Activated naive CD8-positive, alpha-beta T cell treated with anti-CD3 and anti-CD28 coated beads, Interleukin-2, amount 10 ng/mL, durations not matched to agents 7 days and 5 days (primary cell): ENCODE data around the gene ZCWPW1. TPM values are rescaled to one million over a fixed set of nuclear protein-coding genes. Genes with fewer than 3 reads are reported as not detected.
"Not testable (repeated sequence)": the region's sequence is repeated elsewhere in the genome, so short reads cannot be mapped to it uniquely, and the experiment has no call there.

Source experiments
- ATAC-seq: fragments of 150-1000 bp; cut with Tn5 transposase; one replicate; pipeline ENCODE4 v1.10.0; 2021; ENCODE audit warnings: low read depth, moderate library complexity
- POLR2A ChIA-PET: fragments of 350-600 bp; sonication (Branson Sonifier 250); formaldehyde crosslinking; loops from one replicate; lab custom pipeline; 2021; ENCODE audit warnings: antibody characterized with exemption; lab: Charles Lee
- DNase-seq: peaks from one replicate; pipeline ENCODE4 v3.0.0; 2021
- H3K27ac Mint-ChIP-seq: one replicate; pipeline ENCODE4 v1.8.0; 2022; ENCODE audit warnings: mild to moderate bottlenecking, mixed read lengths
- H3K27me3 Mint-ChIP-seq: one replicate; pipeline ENCODE4 v1.8.0; 2022; ENCODE audit warnings: mild to moderate bottlenecking, moderate library complexity, mixed read lengths
- H3K36me3 Mint-ChIP-seq: one replicate; pipeline ENCODE4 v1.8.0; 2021; ENCODE audit warnings: mild to moderate bottlenecking, mixed read lengths
- H3K4me1 Mint-ChIP-seq: one replicate; pipeline ENCODE4 v1.8.0; 2021; ENCODE audit warnings: mixed read lengths
- H3K4me3 Mint-ChIP-seq: one replicate; pipeline ENCODE4 v1.8.0; 2022; ENCODE audit warnings: mild to moderate bottlenecking, moderate library complexity, mixed read lengths
- H3K9me3 Mint-ChIP-seq: one replicate; pipeline ENCODE4 v1.8.0; 2021; ENCODE audit warnings: mixed read lengths
- total RNA-seq, 2 experiments: library from RNA; stranded (reverse); gene quantifications; one replicate each; pipeline ENCODE4 v1.2.3, GENCODE V29; 2021

Gene ZCWPW1
- total RNA-seq, 2 experiments from 2014 or later, result 6.2 to 6.5 TPM

- not testable (repeated sequence) for H3K27ac Mint-ChIP-seq, H3K9me3 Mint-ChIP-seq, H3K27me3 Mint-ChIP-seq, DNase-seq, H3K4me3 Mint-ChIP-seq, ATAC-seq, H3K36me3 Mint-ChIP-seq
- POLR2A ChIA-PET, result interaction anchor here (0.6 to 7.1 kb wide), 5 partner anchors 8 to 260 kb away, joined by 3 to 63 read pairs (median 4); partner anchors contain the start of genes MEPCE, PPP1R35 and ZCWPW1
- peaks cover 20% of the 10 kb centered on the region for H3K4me1 Mint-ChIP-seq
These were observed 18.9 kb upstream of the ZCWPW1 start for GRCh38 chr7:100447363-100447762.

- POLR2A ChIA-PET, result interaction anchor here (4.0 to 7.1 kb wide), 2 partner anchors 9 to 17 kb away, joined by 28 to 63 read pairs; partner anchors contain the start of genes MEPCE, PPP1R35 and ZCWPW1
- no peaks in the 10 kb centered on the region for H3K9me3 Mint-ChIP-seq
- peaks cover 20% of the 10 kb centered on the region for H3K4me1 Mint-ChIP-seq
- H3K27ac Mint-ChIP-seq, result peak overlapping the region; percentile 56
- no peaks in the 10 kb centered on the region for H3K27me3 Mint-ChIP-seq
- no peaks in the 10 kb centered on the region for H3K36me3 Mint-ChIP-seq
- no peak for ATAC-seq
- H3K4me3 Mint-ChIP-seq, result no peak overlapping the region
- DNase-seq, result no peak
These were observed 17.5 kb upstream of the ZCWPW1 start for GRCh38 chr7:100446040-100446439.

DNA sequence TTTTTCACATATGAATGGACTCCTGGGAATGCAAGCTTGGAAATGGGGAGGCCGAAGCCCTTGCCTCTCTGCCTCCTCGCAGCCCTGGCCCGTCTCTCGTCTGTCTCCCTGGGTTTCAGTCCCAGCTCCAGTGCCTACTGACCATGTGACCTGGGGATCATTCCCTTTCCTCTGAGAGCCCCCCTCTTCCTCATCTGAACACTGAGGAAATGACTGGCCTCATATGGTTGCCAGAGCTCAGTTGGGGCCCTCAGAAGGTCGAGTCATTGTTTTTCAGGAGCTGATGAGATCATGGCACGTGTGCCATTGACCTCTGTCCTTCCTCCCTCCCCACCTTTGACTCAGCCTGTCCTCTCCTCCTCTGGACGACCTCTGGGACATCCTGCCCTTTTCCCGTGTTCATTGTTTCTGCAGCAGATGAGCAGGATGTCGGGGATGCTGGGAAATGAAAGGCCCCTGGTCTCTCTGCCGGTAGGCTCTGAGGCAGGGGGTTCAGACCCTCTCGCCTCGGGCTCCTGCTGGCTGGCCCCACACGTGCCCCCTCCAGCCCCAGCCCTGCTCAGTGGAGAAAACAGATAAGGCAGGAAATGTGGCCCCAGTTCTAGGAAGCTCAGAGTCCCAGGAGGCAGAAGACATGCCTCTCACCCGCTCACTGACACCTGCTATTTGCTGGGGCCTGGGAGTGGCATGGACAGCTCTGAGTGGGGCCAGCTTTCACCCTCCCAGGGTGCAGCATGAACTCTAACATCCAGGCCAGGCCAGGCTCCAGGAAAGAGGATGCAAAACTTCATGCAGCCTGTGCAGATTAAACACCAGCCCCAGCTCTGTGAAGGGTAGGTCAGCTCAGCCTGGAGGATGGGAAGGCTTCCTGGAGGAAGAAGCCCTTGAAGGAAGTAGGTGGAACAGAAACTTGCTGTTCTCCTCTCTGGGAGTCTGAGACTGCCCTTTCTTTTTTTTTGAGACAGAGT lies 16.1 kb upstream of the ZCWPW1 start:
- Mint-ChIP-seq H3K36me3 (no peaks in the 10 kb centered on the region), H3K27me3 (no peaks in the 10 kb centered on the region), H3K4me3 (peak overlapping the region; percentile 38), H3K4me1 (peaks cover 20% of the 10 kb centered on the region), H3K9me3 (no peaks in the 10 kb centered on the region), H3K27ac (peak overlapping the region; percentile 83)
- ATAC-seq (peak; percentile 76), DNase-seq (no peak)
- POLR2A ChIA-PET, result interaction anchor here (0.6 to 7.1 kb wide), 11 partner anchors 8 to 892 kb away, joined by 3 to 63 read pairs (median 6); partner anchors contain the start of genes AGFG2, MEPCE, PPP1R35 and SRRT

GRCh38 chr7:100443096-100443840 lies 14.8 kb upstream of the ZCWPW1 start:
- ATAC-seq, result no peak
- H3K9me3 Mint-ChIP-seq, result no peaks in the 10 kb centered on the region
- H3K27me3 Mint-ChIP-seq, result no peaks in the 10 kb centered on the region
- H3K27ac Mint-ChIP-seq, result peak overlapping the region; percentile 31
- no peak overlapping the region for H3K4me3 Mint-ChIP-seq
- POLR2A ChIA-PET, result interaction anchor here (1.0 to 7.1 kb wide), 3 partner anchors 14 to 96 kb away, joined by 3 to 63 read pairs (median 3); partner anchors contain the start of genes AGFG2, MEPCE and ZCWPW1
- peak; percentile 26 for DNase-seq
- no peaks in the 10 kb centered on the region for H3K36me3 Mint-ChIP-seq
- peaks cover 20% of the 10 kb centered on the region for H3K4me1 Mint-ChIP-seq

DNA sequence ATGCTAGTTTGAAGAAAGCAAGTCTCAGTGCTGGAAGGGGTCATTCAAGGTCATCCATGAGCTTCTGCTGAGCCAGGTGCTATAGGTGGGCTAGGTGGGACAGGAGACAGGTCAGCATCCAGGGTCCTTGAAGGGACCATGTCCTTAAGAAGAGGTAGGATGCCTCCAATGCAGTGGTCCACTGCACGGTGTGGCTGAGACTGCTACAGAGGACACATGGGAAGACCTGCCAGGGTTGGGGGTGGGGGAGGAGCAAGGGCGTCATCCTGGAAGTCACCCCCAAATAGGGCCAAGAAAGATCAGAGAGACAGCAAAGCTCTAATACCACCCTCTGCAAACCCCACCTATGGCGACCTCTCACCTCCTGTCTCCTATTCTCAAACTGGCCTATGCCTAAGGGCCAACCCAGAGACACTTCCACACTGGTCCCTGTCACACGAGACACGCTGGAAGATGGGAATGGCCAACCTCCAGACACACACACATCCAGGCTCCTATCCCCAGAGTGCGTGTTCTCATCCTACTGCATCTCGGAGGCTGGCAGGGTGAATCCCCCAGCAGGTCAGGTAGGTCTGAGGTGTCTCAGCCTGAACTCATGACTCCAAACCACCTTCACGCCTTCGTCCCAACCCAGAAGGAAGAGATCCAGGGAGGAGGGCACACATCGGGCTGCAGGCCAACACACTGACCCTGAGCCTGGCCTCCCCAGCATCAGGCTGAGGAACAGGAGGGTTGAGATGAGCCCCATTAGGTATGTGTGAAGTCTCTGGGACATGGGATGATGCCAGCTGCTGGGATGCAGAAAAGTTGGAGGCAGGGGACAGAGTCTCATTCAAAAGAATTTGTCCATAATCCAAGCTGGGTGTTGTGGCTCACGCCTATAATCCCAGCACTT lies 13.4 kb upstream of the ZCWPW1 start:
- ATAC-seq (no peak), DNase-seq (peak; percentile 18)
- no peaks in the 10 kb centered on the region for H3K27me3 Mint-ChIP-seq
- POLR2A ChIA-PET, result interaction anchor here (7.1 kb wide), 1 partner anchor 13 kb away, joined by 63 read pairs; the partner anchor contains the start of genes MEPCE and ZCWPW1
- no peaks in the 10 kb centered on the region for H3K36me3 Mint-ChIP-seq
- no peak overlapping the region for H3K27ac Mint-ChIP-seq
- no peaks in the 10 kb centered on the region for H3K9me3 Mint-ChIP-seq
- H3K4me3 Mint-ChIP-seq, result no peak overlapping the region
- H3K4me1 Mint-ChIP-seq, result peaks cover 20% of the 10 kb centered on the region

- peak; percentile 10 for DNase-seq
- H3K27ac Mint-ChIP-seq, H3K4me3 Mint-ChIP-seq, H3K9me3 Mint-ChIP-seq, ATAC-seq, H3K27me3 Mint-ChIP-seq: not testable (repeated sequence)
- POLR2A ChIA-PET, result interaction anchor here (2.8 kb wide), 1 partner anchor 11 kb away, joined by 26 read pairs; the partner anchor contains the start of genes MEPCE and ZCWPW1
- Mint-ChIP-seq H3K36me3 (peaks cover 13% of the 10 kb centered on the region), H3K4me1 (peaks cover 11% of the 10 kb centered on the region)
These were observed 10.7 kb upstream of the ZCWPW1 start for GRCh38 chr7:100439244-100439643.

GRCh38 chr7:100438731-100439130 lies 10.2 kb upstream of the ZCWPW1 start:
- DNase-seq, result peak; percentile 13
- H3K4me3 Mint-ChIP-seq, H3K9me3 Mint-ChIP-seq, H3K27ac Mint-ChIP-seq, H3K27me3 Mint-ChIP-seq, ATAC-seq: not testable (repeated sequence)
- POLR2A ChIA-PET, result interaction anchor here (0.5 to 2.8 kb wide), 3 partner anchors 10 to 972 kb away, joined by 3 to 26 read pairs (median 4); partner anchors contain the start of genes MEPCE and ZCWPW1
- Mint-ChIP-seq H3K4me1 (peaks cover 13% of the 10 kb centered on the region), H3K36me3 (peaks cover 17% of the 10 kb centered on the region)

DNA sequence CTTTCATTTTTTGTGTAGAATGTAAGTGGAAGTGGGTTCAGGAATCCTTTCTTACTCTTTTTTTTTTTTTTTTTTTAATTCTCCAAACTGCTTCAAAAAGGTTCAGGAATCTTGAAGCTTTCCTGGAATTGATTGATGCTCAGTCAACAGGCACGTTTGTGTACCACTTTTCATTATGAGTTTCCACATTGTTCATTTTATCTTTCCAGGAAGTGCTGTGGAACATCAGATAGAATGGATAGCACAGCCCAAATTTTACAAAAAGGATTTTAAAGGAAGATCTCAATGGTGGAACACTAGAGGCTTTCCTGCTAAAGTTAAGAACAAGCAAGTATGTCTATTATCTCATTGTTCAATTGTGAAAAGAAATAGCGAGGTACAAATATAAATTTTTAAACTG lies 9.7 kb upstream of the ZCWPW1 start:
- no peak overlapping the region for H3K4me3 Mint-ChIP-seq

DNA sequence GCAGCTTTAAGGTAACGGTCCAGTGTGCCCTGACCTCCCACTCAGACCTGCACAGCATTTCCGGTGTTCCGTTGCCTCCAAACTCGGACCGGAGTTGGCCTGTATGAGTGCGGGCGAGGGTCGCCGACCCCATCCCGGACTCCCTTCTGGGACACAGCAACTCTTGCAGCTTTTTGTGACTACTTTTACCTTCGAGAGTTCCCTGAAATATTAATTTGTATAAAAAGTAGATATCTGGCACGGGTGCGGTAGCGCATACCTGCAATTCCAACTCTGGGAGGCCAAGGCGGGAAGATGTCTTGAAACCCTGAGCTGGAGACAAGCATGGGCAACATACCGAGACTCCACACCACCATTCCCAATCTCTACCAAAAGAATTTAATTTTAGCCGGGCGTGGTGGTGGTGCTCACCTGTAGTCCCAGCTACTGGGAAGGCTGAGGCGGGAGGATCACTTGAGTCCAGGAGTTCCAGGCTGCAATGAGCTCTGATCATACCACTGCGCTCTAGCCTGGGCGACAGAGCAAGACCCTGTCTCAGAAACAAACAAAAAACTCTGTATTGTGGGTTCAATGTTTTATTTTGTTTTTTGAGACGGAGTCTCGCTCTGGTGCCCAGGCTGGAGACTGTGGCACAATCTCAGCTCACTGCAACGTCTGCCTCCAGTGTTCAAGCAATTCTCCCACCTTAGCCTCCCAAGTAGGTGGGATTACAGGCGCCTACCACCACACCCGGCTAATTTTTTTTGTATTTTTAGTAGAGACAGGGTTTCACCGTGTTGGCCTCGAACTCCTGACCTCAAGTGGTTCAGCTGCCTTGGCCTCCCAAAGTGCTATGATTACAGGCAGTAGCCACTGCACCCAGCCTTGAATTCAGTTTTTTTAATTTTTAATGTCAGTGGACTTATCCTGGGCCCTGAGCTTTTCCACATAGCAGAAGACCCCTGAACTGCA lies 8.9 kb upstream of the ZCWPW1 start:
- ATAC-seq, result no peak
- no peaks in the 10 kb centered on the region for H3K27me3 Mint-ChIP-seq
- H3K4me3 Mint-ChIP-seq, result peak overlapping the region; percentile 94
- H3K27ac Mint-ChIP-seq, result no peak overlapping the region
- peak; percentile 15 for DNase-seq
- no peaks in the 10 kb centered on the region for H3K9me3 Mint-ChIP-seq
- H3K4me1 Mint-ChIP-seq, result peaks cover 22% of the 10 kb centered on the region
- H3K36me3 Mint-ChIP-seq, result peaks cover 21% of the 10 kb centered on the region
- POLR2A ChIA-PET, result interaction anchor here (0.6 to 2.8 kb wide), 16 partner anchors 9 to 452 kb away, joined by 3 to 28 read pairs (median 4); partner anchors contain the start of genes AGFG2, AP4M1, GPC2 and MCM7

More for the DNA sequence above, 9.7 kb upstream of the ZCWPW1 start:
- Mint-ChIP-seq H3K27ac (no peak overlapping the region), H3K4me1 (peaks cover 16% of the 10 kb centered on the region), H3K36me3 (peaks cover 20% of the 10 kb centered on the region), H3K27me3 (no peaks in the 10 kb centered on the region), H3K9me3 (no peaks in the 10 kb centered on the region)
- DNase-seq, result no peak
- ATAC-seq, result no peak
- POLR2A ChIA-PET, result interaction anchor here (0.5 to 2.8 kb wide), 3 partner anchors 10 to 971 kb away, joined by 3 to 26 read pairs (median 4); partner anchors contain the start of genes MEPCE and ZCWPW1

- DNase-seq, result peak; percentile 72
These were observed 7.2 kb upstream of the ZCWPW1 start for GRCh38 chr7:100435401-100436304.

More at GRCh38 chr7:100435401-100436304, 7.2 kb upstream of the ZCWPW1 start:
- POLR2A ChIA-PET, result interaction anchor here (0.6 to 2.0 kb wide), 14 partner anchors 9 to 353 kb away, joined by 3 to 28 read pairs (median 4); partner anchors contain the start of genes AGFG2, GPC2, LAMTOR4 and TSC22D4
- Mint-ChIP-seq H3K4me3 (peak overlapping the region; percentile 94), H3K9me3 (no peaks in the 10 kb centered on the region), H3K27me3 (no peaks in the 10 kb centered on the region), H3K27ac (peak overlapping the region; percentile 98), H3K36me3 (peaks cover 26% of the 10 kb centered on the region), H3K4me1 (peaks cover 32% of the 10 kb centered on the region)
- ATAC-seq, result peak; percentile 36
